ENCODE measurements around the gene ZNF227.

- TF ChIP-seq EZH2 (IDR thresholded peaks at IDR 0.05; ENCODE audit: borderline replicate concordance, low read length) (no peak), CTCF (IDR thresholded peaks at IDR 0.05; ENCODE audit: low read length) (no peak)
These were observed 9.4 kb upstream of the ZNF227 start for GRCh38 chr19:44202974-44203373.
